OCI-LY1 (cell line): ENCODE data around the gene TNS3.

Experiments used
- H2AFZ ChIP-seq: fragments of 200-600 bp; sonication (generic), shearing (Covaris generic); 2 replicates; pipeline ENCODE4 v1.6.0; 2014; ENCODE audit warnings: antibody characterized with exemption, mild to moderate bottlenecking, low read length
- H3F3A ChIP-seq: fragments of 200-600 bp; sonication (generic), shearing (Covaris generic); 2 replicates; pipeline ENCODE4 v1.6.0; 2014; ENCODE audit warnings: mild to moderate bottlenecking, antibody characterized with exemption, low read length, moderate library complexity; ENCODE audit not compliant: insufficient read depth
- H3K27ac ChIP-seq: fragments of 200-600 bp; sonication (generic); 2 replicates; pipeline ENCODE4 v1.5.1; 2014; ENCODE audit warnings: low read length, mixed run types, mild to moderate bottlenecking, low read depth; ENCODE audit not compliant: poor library complexity, severe bottlenecking
- H3K27me3 ChIP-seq: fragments of 200-600 bp; sonication (generic); 2 replicates; pipeline ENCODE4 v1.6.0; 2014; ENCODE audit warnings: antibody characterized with exemption, mild to moderate bottlenecking, low read length, moderate library complexity; ENCODE audit not compliant: insufficient read depth
- H3K36me3 ChIP-seq: fragments of 200-600 bp; sonication (generic); 2 replicates; pipeline ENCODE4 v1.6.1; 2014; ENCODE audit warnings: mild to moderate bottlenecking, antibody characterized with exemption, low read length, moderate library complexity, mixed read lengths; ENCODE audit not compliant: insufficient read depth
- H3K4me1 ChIP-seq: fragments of 200-600 bp; sonication (generic); 2 replicates; pipeline ENCODE4 v1.5.1; 2014; ENCODE audit warnings: mild to moderate bottlenecking, low read length, moderate library complexity; ENCODE audit not compliant: insufficient read depth, severe bottlenecking
- H3K4me2 ChIP-seq: fragments of 200-600 bp; sonication (generic), shearing (Covaris generic); 2 replicates; pipeline ENCODE4 v1.6.1; 2014; ENCODE audit warnings: low read length
- H3K4me3 ChIP-seq: fragments of 200-600 bp; sonication (generic); 2 replicates; pipeline ENCODE4 v1.5.1; 2014; ENCODE audit warnings: low read length, low read depth, mild to moderate bottlenecking, mixed read lengths; ENCODE audit not compliant: poor library complexity, severe bottlenecking
- H3K79me2 ChIP-seq: fragments of 200-600 bp; shearing (Covaris generic); 2 replicates; pipeline ENCODE4 v1.6.1; 2016; ENCODE audit warnings: mixed run types, low read length, mixed read lengths; ENCODE audit not compliant: insufficient read depth
- H3K9ac ChIP-seq: fragments of 200-600 bp; sonication (generic), shearing (Covaris generic); 2 replicates; pipeline ENCODE4 v1.6.1; 2014; ENCODE audit warnings: mild to moderate bottlenecking, low read length, mixed read lengths
- H3K9me2 ChIP-seq: fragments of 200-600 bp; sonication (generic), shearing (Covaris generic); 2 replicates; pipeline ENCODE4 v1.6.1; 2014; ENCODE audit warnings: low read depth, mild to moderate bottlenecking, low read length, mixed read lengths
- H3K9me3 ChIP-seq: fragments of 200-600 bp; shearing (Covaris generic); 2 replicates; pipeline ENCODE4 v1.6.1; 2014; ENCODE audit warnings: low read length, mixed read lengths
- H4K20me1 ChIP-seq: fragments of 200-600 bp; sonication (generic), shearing (Covaris generic); 2 replicates; pipeline ENCODE4 v1.6.0; 2016; ENCODE audit warnings: mild to moderate bottlenecking, low read length; ENCODE audit not compliant: insufficient read depth
- CTCF ChIP-seq: fragments of 200-600 bp; sonication (generic), shearing (Covaris generic); IDR thresholded peaks from 2 replicates; pipeline ENCODE4 v1.5.1; 2017; ENCODE audit warnings: mild to moderate bottlenecking, antibody characterized with exemption, low read length, moderate library complexity, mixed read lengths
- EZH2 ChIP-seq: fragments of 200-600 bp; sonication (generic), shearing (Covaris generic); IDR thresholded peaks from 2 replicates; pipeline ENCODE4 v1.8.0; 2017; ENCODE audit warnings: borderline replicate concordance, mixed run types, mild to moderate bottlenecking, antibody characterized with exemption, low read length, moderate library complexity, mixed read lengths

The TNS3 gene

GRCh38 chr7:47540053-47540386, 41.9 kb downstream of the TNS3 start:
- peak overlapping the region; percentile 55; the same call in 1 of the 2 replicates for H3K4me2 ChIP-seq

GRCh38 chr7:47539398-47540052, 42.4 kb downstream of the TNS3 start:
- Histone ChIP-seq H3K79me2 (peaks cover 43% of the 10 kb centered on the region), H3K27ac (peak overlapping the region; percentile 63), H3K4me2 (peak overlapping the region; percentile 55; the same call in 1 of the 2 replicates), H2AFZ (no peak overlapping the region), H3K4me3 (peak overlapping the region; percentile 52), H3K4me1 (peaks cover 72% of the 10 kb centered on the region), H3F3A (no peaks in the 10 kb centered on the region), H3K27me3 (no peaks in the 10 kb centered on the region), H3K36me3 (peaks cover 5% of the 10 kb centered on the region), H3K9me3 (no peaks in the 10 kb centered on the region), H3K9me2 (no peaks in the 10 kb centered on the region), H4K20me1 (no peaks in the 10 kb centered on the region), H3K9ac (peak overlapping the region; percentile 43; the same call in 1 of the 2 replicates)
- TF ChIP-seq EZH2 (no peak), CTCF (no peak)

More at GRCh38 chr7:47540053-47540386, 41.9 kb downstream of the TNS3 start:
- Histone ChIP-seq H3K36me3 (peaks cover 3% of the 10 kb centered on the region; the same call in 1 of the 2 replicates), H3K27ac (peak overlapping the region; percentile 63), H3K4me3 (peak overlapping the region; percentile 52), H3K9me3 (no peaks in the 10 kb centered on the region), H3K79me2 (peaks cover 42% of the 10 kb centered on the region), H3K27me3 (no peaks in the 10 kb centered on the region), H3F3A (no peaks in the 10 kb centered on the region), H3K9ac (peak overlapping the region; percentile 43; the same call in 1 of the 2 replicates), H2AFZ (no peak overlapping the region), H3K4me1 (peaks cover 75% of the 10 kb centered on the region), H3K9me2 (no peaks in the 10 kb centered on the region), H4K20me1 (no peaks in the 10 kb centered on the region)
- no peak for TF ChIP-seq EZH2
- no peak for TF ChIP-seq CTCF

GRCh38 chr7:47538846-47539311, 43.0 kb downstream of the TNS3 start:
- Histone ChIP-seq H3K27ac (peak overlapping the region; percentile 10), H3K9me3 (no peaks in the 10 kb centered on the region), H3F3A (no peaks in the 10 kb centered on the region), H3K4me1 (peaks cover 66% of the 10 kb centered on the region), H2AFZ (no peak overlapping the region), H3K9ac (no peak overlapping the region), H3K9me2 (no peaks in the 10 kb centered on the region), H4K20me1 (no peaks in the 10 kb centered on the region), H3K27me3 (no peaks in the 10 kb centered on the region), H3K36me3 (peaks cover 9% of the 10 kb centered on the region), H3K79me2 (peaks cover 46% of the 10 kb centered on the region), H3K4me3 (no peak overlapping the region), H3K4me2 (no peak overlapping the region)
- no peak for TF ChIP-seq CTCF
- no peak for TF ChIP-seq EZH2
